GM18868 (cell line): ENCODE results near the gene KRTAP4-1.
"Not testable (repeated sequence)": the region's sequence is repeated elsewhere in the genome, so short reads cannot be mapped to it uniquely, and the experiment has no call there.

ENCODE experiments used
- ATAC-seq: cut with Tn5 transposase; IDR thresholded peaks from one replicate; pipeline ENCODE4 v1.9.1; 2021; ENCODE audit warnings: mild to moderate bottlenecking, moderate library complexity; ENCODE audit not compliant: unreplicated experiment

Gene KRTAP4-1

GRCh38 chr17:41176744-41177387 lies 7.8 kb downstream of the KRTAP4-1 start:
- ATAC-seq, result no peak

GRCh38 chr17:41171886-41172285 lies 12.8 kb downstream of the KRTAP4-1 start:
- no peak for ATAC-seq

- ATAC-seq, result no peak
These were observed 16.6 kb downstream of the KRTAP4-1 start, which contains the start of gene KRTAP4-3 for GRCh38 chr17:41168121-41168520. TSS of gene KRTAP4-3 (minus strand) at chr17:41168221. CDS start at chr17:41168172, 49 bp downstream.

DNA sequence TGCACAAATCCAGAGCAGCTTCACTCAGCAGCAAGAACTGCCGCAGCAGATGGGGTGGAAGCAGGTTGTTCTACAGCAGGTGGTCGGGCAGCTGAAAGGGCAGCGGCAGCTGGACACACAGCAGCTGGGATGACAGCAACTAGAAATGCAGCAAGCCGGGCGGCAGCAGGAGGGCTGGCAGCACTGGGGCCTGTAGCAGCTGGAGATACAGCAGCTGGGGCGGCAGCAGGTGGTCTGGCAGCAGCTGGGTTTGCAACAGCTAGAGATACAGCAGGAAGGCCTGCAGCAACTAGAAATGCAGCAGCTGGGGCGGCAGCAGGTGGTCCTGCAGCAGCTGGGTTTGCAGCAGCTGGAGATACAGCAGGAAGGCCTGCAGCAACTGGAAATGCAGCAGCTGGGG lies 17.1 kb downstream of the KRTAP4-1 start:
- no peak for ATAC-seq

DNA sequence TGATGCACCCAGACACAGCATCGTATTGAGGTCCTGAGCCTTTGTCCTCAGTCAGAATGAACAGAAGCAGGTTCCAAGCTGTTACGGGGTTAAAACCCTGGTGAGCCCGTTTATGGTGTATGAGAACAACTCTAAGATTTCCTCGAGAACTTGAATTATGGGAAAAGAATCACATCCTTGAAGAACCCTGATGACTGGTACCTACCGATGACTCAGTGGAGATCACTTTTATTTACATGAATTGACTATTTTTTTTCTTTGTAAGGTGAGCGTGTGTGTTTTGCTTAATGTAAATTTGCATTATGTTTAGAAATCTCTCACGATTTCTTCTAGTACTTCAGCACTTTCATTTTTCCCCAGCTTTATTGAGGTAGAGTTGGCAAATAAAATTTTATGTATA lies 20.9 kb downstream of the KRTAP4-1 start:
- no peak for ATAC-seq

DNA sequence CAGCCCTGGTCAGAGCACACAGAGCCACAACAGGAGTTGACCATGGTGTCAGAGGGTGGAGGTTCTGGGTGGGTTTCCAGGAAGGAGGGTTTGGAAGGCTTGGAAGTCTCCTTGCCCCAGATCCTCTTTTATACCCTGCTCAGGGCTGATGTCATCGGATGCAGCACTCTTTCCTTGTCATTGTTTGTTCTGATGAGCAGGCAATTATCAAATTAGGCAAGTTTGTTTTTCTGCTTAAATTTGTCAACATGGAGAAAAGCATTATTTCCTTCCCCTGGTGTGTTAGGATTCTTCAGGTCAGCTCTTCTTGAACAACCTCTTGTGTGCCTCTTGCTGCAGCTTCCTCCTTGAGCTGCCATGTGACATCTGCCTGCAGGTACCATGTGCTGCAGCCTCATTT lies 24.1 kb downstream of the KRTAP4-1 start, which contains the start of gene KRTAP4-4:
Gene KRTAP4-4 (minus strand): TSS at position 101 of the 400 bp plus-strand sequence. CDS start 57 bp downstream, at position 44.
- no peak for ATAC-seq

GRCh38 chr17:41160190-41160589 lies 24.5 kb downstream of the KRTAP4-1 start:
- ATAC-seq, result not testable (repeated sequence)

GRCh38 chr17:41153856-41154255 lies 30.9 kb downstream of the KRTAP4-1 start:
- no peak for ATAC-seq

GRCh38 chr17:41151525-41151924 lies 33.2 kb downstream of the KRTAP4-1 start:
- no peak for ATAC-seq

- ATAC-seq, result no peak
These were observed 34.7 kb downstream of the KRTAP4-1 start for GRCh38 chr17:41150026-41150425.

GRCh38 chr17:41149652-41149985 lies 35.1 kb downstream of the KRTAP4-1 start, which contains the start of gene KRTAP4-5:
TSS of gene KRTAP4-5 (minus strand) at chr17:41149825. CDS start at chr17:41149767, 58 bp downstream.
- ATAC-seq, result no peak

GRCh38 chr17:41148971-41149651 lies 35.6 kb downstream of the KRTAP4-1 start:
- not testable (repeated sequence) for ATAC-seq

DNA sequence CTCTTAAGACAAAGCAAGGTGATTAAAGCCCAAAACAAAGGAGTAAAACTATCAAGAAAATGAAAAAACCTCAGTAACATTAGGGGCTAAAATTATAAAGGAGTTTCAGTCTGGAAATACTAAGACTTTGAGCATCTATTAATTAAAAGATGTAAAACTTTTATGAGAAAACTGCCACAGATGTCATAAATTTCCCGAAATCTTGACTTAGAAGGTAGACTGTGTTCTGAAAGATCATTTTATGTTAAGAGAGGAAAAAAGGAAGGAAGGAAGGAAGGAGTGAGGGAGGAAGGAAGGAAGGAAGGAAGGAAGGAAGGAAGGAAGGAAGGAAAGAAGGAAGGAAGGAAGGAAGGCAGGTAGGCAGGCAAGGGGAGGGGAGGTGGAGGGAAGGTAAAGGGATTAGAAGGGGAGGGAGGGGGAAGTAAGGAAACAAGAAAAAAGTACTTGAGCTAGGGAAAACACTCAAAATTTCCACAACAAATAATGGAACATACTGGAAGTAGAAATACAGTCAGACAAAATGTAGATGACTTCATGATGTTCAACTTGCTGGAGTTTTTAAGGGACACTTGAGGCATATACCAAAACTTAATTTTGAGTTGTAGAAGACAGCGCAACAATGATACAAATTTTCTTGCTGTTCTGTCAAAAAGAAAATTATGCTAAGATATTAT lies 37.0 kb downstream of the KRTAP4-1 start:
- no peak for ATAC-seq

DNA sequence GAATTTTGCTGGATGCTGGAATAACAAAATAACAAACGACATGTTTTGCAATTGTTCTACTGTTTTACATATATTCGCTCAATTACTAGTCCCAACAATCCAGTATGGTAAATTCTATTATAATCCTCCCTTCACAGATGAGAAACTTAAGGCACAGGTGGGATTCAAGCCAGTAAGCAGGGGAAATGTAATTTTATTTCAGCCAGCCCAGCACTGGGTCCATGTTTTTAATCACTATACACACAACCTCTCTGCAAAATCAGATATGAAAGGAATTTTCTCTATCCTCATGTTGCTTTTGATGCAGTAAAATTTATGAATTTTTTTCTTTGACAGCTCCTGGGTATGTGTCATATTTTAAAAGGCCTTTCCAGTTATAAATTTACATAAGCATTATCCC lies 39.5 kb downstream of the KRTAP4-1 start:
- ATAC-seq, result no peak

DNA sequence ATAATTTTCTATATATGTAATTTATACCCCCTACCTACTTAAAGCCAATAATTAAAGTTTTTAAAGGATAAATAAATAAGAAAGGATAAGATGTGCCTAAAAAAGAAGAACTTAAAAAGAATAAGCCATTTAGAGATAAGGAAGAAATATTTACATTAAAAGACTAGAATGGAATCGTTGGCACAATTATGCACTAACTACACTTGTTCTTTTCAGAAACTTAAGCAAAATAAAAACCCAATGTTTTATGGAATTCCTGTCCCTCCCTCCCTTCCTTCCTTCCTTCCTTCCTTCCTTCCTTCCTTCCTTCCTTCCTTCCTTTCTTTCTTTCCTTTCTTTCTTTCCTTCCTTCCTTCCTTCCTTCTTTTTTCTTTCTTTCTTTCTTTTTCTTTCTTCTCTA lies 39.9 kb downstream of the KRTAP4-1 start:
- ATAC-seq, result no peak

DNA sequence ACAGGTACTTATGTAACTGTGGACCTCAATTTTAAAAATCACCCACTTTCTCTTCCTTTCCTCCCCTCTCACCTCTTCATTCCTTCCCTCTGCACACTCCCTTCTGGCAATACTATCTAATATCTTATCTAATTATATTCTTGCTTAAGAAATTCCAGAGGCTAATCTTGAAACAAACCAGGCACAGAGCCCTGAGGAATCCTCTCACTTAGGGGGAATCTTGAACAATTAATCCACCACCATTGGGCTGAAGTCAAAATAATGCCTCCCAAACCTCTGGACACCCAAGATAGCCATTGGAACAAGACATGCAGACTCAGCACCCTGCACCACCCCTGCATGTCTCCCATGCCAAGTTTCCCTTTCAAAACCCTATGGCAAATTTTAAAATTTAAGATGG lies 43.4 kb downstream of the KRTAP4-1 start:
- ATAC-seq, result no peak

GRCh38 chr17:41140360-41141131 lies 44.2 kb downstream of the KRTAP4-1 start, which contains the start of gene KRTAP4-6:
TSS of gene KRTAP4-6 (minus strand) at chr17:41140544. CDS start at chr17:41140487, 57 bp downstream.
- no peak for ATAC-seq

DNA sequence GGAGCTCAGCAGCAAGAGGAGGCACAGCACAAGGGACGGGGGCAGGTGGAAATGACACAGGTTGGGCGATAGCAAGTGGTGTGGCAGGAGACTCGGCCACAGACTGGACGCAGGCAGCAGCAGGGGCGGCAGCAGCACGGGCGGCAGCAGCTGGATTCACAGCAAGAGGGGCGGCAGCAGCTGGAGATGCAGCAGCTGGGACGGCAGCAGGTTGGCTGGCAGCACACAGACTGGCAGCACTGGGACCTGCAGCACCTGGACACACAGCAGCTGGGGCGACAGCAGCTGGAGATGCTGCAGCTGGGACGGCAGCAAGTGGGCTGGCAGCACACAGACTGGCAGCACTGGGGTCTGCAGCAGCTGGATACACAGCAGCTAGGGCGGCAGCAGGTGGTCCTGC lies 44.8 kb downstream of the KRTAP4-1 start:
- ATAC-seq, result not testable (repeated sequence)
